H9 (cell line): ENCODE measurements around the gene MCM3AP. TPM values are rescaled to one million over a fixed set of nuclear protein-coding genes. Genes with fewer than 3 reads are reported as not detected.

ENCODE experiments used
- DNase-seq: peaks from one replicate; pipeline ENCODE4 v3.0.0-alpha.2; 2017
- H2AFZ ChIP-seq: one replicate; pipeline ENCODE4 v1.6.1; 2013; ENCODE audit warnings: mild to moderate bottlenecking, low read length, control low read depth, moderate library complexity
- H2AK5ac ChIP-seq: 2 replicates; pipeline ENCODE4 v1.6.1; 2013; ENCODE audit warnings: low read length, control low read depth, mixed read lengths; ENCODE audit not compliant: insufficient read length
- H2BK120ac ChIP-seq: one replicate; pipeline ENCODE4 v1.6.1; 2013; ENCODE audit warnings: low read depth, mild to moderate bottlenecking, low read length, control low read depth, inconsistent platforms; ENCODE audit not compliant: poor library complexity, severe bottlenecking
- H2BK12ac ChIP-seq: 2 replicates; pipeline ENCODE4 v1.6.1; 2013; ENCODE audit warnings: low read length, control low read depth, mixed read lengths, low read depth; ENCODE audit not compliant: insufficient read length
- H2BK15ac ChIP-seq: 2 replicates; pipeline ENCODE4 v1.6.1; 2013; ENCODE audit warnings: low read depth, low read length, control low read depth
- H2BK20ac ChIP-seq: one replicate; pipeline ENCODE4 v1.6.1; 2013; ENCODE audit warnings: low read depth, mild to moderate bottlenecking, low read length, control low read depth, inconsistent platforms; ENCODE audit not compliant: poor library complexity, severe bottlenecking
- H2BK5ac ChIP-seq: 2 replicates; pipeline ENCODE4 v1.6.1; 2013; ENCODE audit warnings: low read length, control low read depth, mixed read lengths; ENCODE audit not compliant: insufficient read length
- H3K14ac ChIP-seq: 2 replicates; pipeline ENCODE4 v1.6.1; 2013; ENCODE audit warnings: low read length, control low read depth; ENCODE audit not compliant: insufficient read depth
- H3K18ac ChIP-seq: 2 replicates; pipeline ENCODE4 v1.6.1; 2013; ENCODE audit warnings: low read depth, mild to moderate bottlenecking, mixed read lengths, low read length, control low read depth; ENCODE audit not compliant: insufficient read length
- H3K23ac ChIP-seq: 2 replicates; pipeline ENCODE4 v1.6.1; 2013; ENCODE audit warnings: low read length, control low read depth, mixed read lengths, low read depth; ENCODE audit not compliant: insufficient read length
- H3K23me2 ChIP-seq: 2 replicates; pipeline ENCODE4 v1.6.1; 2013; ENCODE audit warnings: low read depth, mild to moderate bottlenecking, mixed read lengths, low read length, control low read depth; ENCODE audit not compliant: insufficient read length, poor library complexity, severe bottlenecking
- H3K27ac ChIP-seq: 2 replicates; pipeline ENCODE4 v1.5.1; 2013; ENCODE audit warnings: low read length, control low read depth, mixed read lengths, low read depth; ENCODE audit not compliant: insufficient read length
- H3K27me3 ChIP-seq: 2 replicates; pipeline ENCODE4 v1.6.1; 2013; ENCODE audit warnings: low read length, control low read depth, inconsistent platforms; ENCODE audit not compliant: insufficient read depth
- H3K4ac ChIP-seq: 2 replicates; pipeline ENCODE4 v1.6.1; 2013; ENCODE audit warnings: low read depth, mild to moderate bottlenecking, control low read depth, inconsistent platforms, low read length, moderate library complexity
- H3K4me1 ChIP-seq: 2 replicates; pipeline ENCODE4 v1.6.1; 2013; ENCODE audit warnings: low read length, control low read depth, inconsistent platforms; ENCODE audit not compliant: insufficient read depth
- H3K4me2 ChIP-seq: 2 replicates; pipeline ENCODE4 v1.6.1; 2013; ENCODE audit warnings: low read length, control low read depth, mixed read lengths; ENCODE audit not compliant: insufficient read length, insufficient read depth
- H3K56ac ChIP-seq: 2 replicates; pipeline ENCODE4 v1.6.1; 2013; ENCODE audit warnings: low read depth, mild to moderate bottlenecking, mixed read lengths, low read length, control low read depth; ENCODE audit not compliant: insufficient read length
- H3K79me1 ChIP-seq: 2 replicates; pipeline ENCODE4 v1.6.1; 2013; ENCODE audit warnings: low read depth, mild to moderate bottlenecking, moderate library complexity, low read length, control low read depth, inconsistent platforms; ENCODE audit not compliant: insufficient read depth, poor library complexity, severe bottlenecking
- H3K79me2 ChIP-seq: 2 replicates; pipeline ENCODE4 v1.6.1; 2013; ENCODE audit warnings: low read length, control low read depth, inconsistent platforms; ENCODE audit not compliant: insufficient read depth
- H3K9ac ChIP-seq: 2 replicates; pipeline ENCODE4 v1.6.1; 2013; ENCODE audit warnings: low read length, control low read depth, mixed read lengths; ENCODE audit not compliant: insufficient read length; ENCODE audit errors: extremely low read depth
- H3K9me3 ChIP-seq: one replicate; pipeline ENCODE4 v1.6.1; 2013; ENCODE audit warnings: low read depth, low read length, inconsistent platforms; ENCODE audit not compliant: control insufficient read depth
- H3T11ph ChIP-seq: one replicate; pipeline ENCODE4 v1.6.1; 2013; ENCODE audit warnings: mild to moderate bottlenecking, low read length, control low read depth, inconsistent platforms
- H4K20me1 ChIP-seq: one replicate; pipeline ENCODE4 v1.6.1; 2013; ENCODE audit not compliant: control insufficient read depth, insufficient read length, insufficient read depth
- H4K5ac ChIP-seq: 2 replicates; pipeline ENCODE4 v1.6.1; 2013; ENCODE audit warnings: low read depth, mild to moderate bottlenecking, mixed read lengths, low read length, control low read depth; ENCODE audit not compliant: insufficient read length
- H4K8ac ChIP-seq: replicated peaks from 2 replicates; pipeline ENCODE4 v1.6.1; 2013; ENCODE audit warnings: low read length, control low read depth, mixed read lengths, low read depth; ENCODE audit not compliant: insufficient read length
- H4K91ac ChIP-seq: 2 replicates; pipeline ENCODE4 v1.6.1; 2013; ENCODE audit warnings: low read depth, mild to moderate bottlenecking, moderate library complexity, mixed read lengths, low read length, control low read depth; ENCODE audit not compliant: insufficient read length
- H3K27ac Mint-ChIP-seq, 3 experiments: 2 replicates in 2 of 3; 3 replicates in 1 of 3; pipeline ENCODE4 v1.8.0; 2020 to 2021; ENCODE audit warnings: mixed read lengths in 3 of 3, mild to moderate bottlenecking in 1 of 3, moderate library complexity in 1 of 3
- H3K27me3 Mint-ChIP-seq: 2 replicates; pipeline ENCODE4 v1.8.0; 2021; ENCODE audit warnings: low read depth, mild to moderate bottlenecking, moderate library complexity, mixed read lengths
- H3K36me3 Mint-ChIP-seq, 3 experiments: 2 replicates in 2 of 3; 3 replicates in 1 of 3; pipeline ENCODE4 v1.8.0; 2020 to 2021; ENCODE audit warnings: low read depth in 3 of 3, mixed read lengths in 3 of 3; ENCODE audit not compliant: insufficient read depth in 1 of 3
- H3K4me1 Mint-ChIP-seq, 2 experiments: 2 replicates each; pipeline ENCODE4 v1.8.0; 2020; ENCODE audit warnings: mixed read lengths in 2 of 2
- H3K4me3 Mint-ChIP-seq, 2 experiments: 2 replicates in 1 of 2; 3 replicates in 1 of 2; pipeline ENCODE4 v1.8.0; 2020 to 2021; ENCODE audit warnings: mild to moderate bottlenecking in 2 of 2, mixed read lengths in 2 of 2, moderate library complexity in 1 of 2
- H3K9me3 Mint-ChIP-seq, 2 experiments: 2 replicates in 1 of 2; 3 replicates in 1 of 2; pipeline ENCODE4 v1.8.0; 2020; ENCODE audit warnings: mild to moderate bottlenecking in 2 of 2, mixed read lengths in 2 of 2, moderate library complexity in 1 of 2
- WGBS: extraction: QIAGEN DNeasy Blood & Tissue Kit; methylation state at CpG from one replicate; pipeline ENCODE4 v1.1.7; 2013; ENCODE audit warnings: missing lambda C conversion rate, low lambda C conversion rate, mixed read lengths; ENCODE audit not compliant: insufficient read length; ENCODE audit errors: extremely low coverage; 5-methylcytosine and 5-hydroxymethylcytosine counted together
- total RNA-seq: library from RNA; stranded (reverse); gene quantifications from 2 replicates; pipeline ENCODE4 v1.2.1, GENCODE V29; 2021
- TF ChIP-seq, protein P1 (sequence below): fragments of 200-600 bp; sonication (generic); conservative IDR thresholded peaks from 3 replicates; pipeline ENCODE4 v1.8.0; 2021; ENCODE audit warnings: antibody characterized with exemption, mild to moderate bottlenecking

MCM3AP gene
- total RNA-seq, 1 experiment from 2014 or later: 124 TPM

DNA sequence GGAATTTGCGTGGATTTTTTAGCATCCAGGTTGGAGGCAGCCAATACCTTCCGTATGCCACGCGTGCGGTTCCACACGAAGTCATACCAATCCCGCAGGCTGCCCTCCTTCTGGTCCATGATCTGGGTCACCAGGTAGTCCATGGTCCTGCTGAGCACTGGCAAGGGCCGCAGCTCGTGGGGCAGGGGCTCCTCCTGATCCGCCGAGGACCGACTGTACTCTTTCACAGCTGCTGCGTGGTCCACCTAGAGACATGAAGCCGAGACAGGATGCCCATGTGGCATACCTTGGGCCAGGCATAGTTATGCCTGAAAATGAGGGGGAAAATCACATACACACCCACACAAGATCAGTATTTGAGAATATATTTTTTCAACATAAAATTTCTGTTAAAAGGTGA is 12.1 kb downstream of the MCM3AP start:
- Histone ChIP-seq H2BK12ac (no peak overlapping the region), H3K27me3 (no peaks in the 10 kb centered on the region), H3K27ac (no peak overlapping the region), H3T11ph (no peak overlapping the region), H3K4me1 (no peaks in the 10 kb centered on the region), H3K9me3 (no peaks in the 10 kb centered on the region), H2AFZ (no peak overlapping the region), H3K79me2 (no peaks in the 10 kb centered on the region), H2BK15ac (no peak overlapping the region), H3K4me2 (no peak overlapping the region), H3K18ac (no peak overlapping the region), H3K56ac (no peak overlapping the region), H3K23me2 (no peaks in the 10 kb centered on the region), H2BK20ac (no peak overlapping the region), H3K23ac (no peak overlapping the region), H2AK5ac (no peak overlapping the region), H4K20me1 (no peaks in the 10 kb centered on the region), H4K8ac (no peak overlapping the region), H3K79me1 (peaks cover under 1% of the 10 kb centered on the region), H4K5ac (no peak overlapping the region), H2BK120ac (no peak overlapping the region), H4K91ac (no peak overlapping the region), H3K14ac (no peak overlapping the region), H3K4ac (no peak overlapping the region), H2BK5ac (no peak overlapping the region), H3K9ac (no peak overlapping the region)
- DNase-seq: no peak
- WGBS: no CpG with 5 or more reads among the region's 14 CpGs
- H3K4me3 Mint-ChIP-seq: no peak overlapping the region
- H3K36me3 Mint-ChIP-seq: peaks cover 42 to 92% (median 76%) of the 10 kb centered on the region in 3 experiments; a peak in 6 of 7 replicates
- no peaks in the 10 kb centered on the region for H3K27me3 Mint-ChIP-seq
- no peak overlapping the region for H3K27ac Mint-ChIP-seq
- TF ChIP-seq, protein P1, sequence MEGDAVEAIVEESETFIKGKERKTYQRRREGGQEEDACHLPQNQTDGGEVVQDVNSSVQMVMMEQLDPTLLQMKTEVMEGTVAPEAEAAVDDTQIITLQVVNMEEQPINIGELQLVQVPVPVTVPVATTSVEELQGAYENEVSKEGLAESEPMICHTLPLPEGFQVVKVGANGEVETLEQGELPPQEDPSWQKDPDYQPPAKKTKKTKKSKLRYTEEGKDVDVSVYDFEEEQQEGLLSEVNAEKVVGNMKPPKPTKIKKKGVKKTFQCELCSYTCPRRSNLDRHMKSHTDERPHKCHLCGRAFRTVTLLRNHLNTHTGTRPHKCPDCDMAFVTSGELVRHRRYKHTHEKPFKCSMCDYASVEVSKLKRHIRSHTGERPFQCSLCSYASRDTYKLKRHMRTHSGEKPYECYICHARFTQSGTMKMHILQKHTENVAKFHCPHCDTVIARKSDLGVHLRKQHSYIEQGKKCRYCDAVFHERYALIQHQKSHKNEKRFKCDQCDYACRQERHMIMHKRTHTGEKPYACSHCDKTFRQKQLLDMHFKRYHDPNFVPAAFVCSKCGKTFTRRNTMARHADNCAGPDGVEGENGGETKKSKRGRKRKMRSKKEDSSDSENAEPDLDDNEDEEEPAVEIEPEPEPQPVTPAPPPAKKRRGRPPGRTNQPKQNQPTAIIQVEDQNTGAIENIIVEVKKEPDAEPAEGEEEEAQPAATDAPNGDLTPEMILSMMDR: no peak
- no peaks in the 10 kb centered on the region for H3K9me3 Mint-ChIP-seq
- no peaks in the 10 kb centered on the region for H3K4me1 Mint-ChIP-seq
